ENCODE results near the gene TBX10. TPM values are rescaled to one million over a fixed set of nuclear protein-coding genes. Genes with fewer than 3 reads are reported as not detected.

Gene TBX10
- polyA plus RNA-seq, 4 donors, result 4.3 to 69.4 (median 27.9) TPM

- no peaks in the 10 kb centered on the region for H3K9me3 ChIP-seq (ENCODE audit: control insufficient read depth in 2 of 2, insufficient read depth in 1 of 2, low read depth in 1 of 2, low read length in 1 of 2)
- H3K36me3 ChIP-seq (ENCODE audit: control insufficient read depth in 3 of 3, insufficient read depth in 2 of 3, low read depth in 1 of 3, low read length in 3 of 3), result no peaks in the 10 kb centered on the region
- H3K27me3 ChIP-seq (ENCODE audit: control insufficient read depth in 3 of 3, insufficient read depth in 3 of 3, low read length in 3 of 3), result no peaks in the 10 kb centered on the region
- no peak within 1 kb of the TSS for H3K4me3 ChIP-seq (ENCODE audit: low read depth in 1 of 3, low read length in 3 of 3)
- no peak within 1 kb of the TSS for H3K27ac ChIP-seq (ENCODE audit: low read depth in 1 of 3, low read length in 2 of 3)
- 28 to 60% (median 40%) methylated on average over 8 of the region's 8 CpGs for WGBS, 3 donors
- DNase-seq, result peak; percentile 60 to 63
- no peak for FAIRE-seq
- no peaks in the 10 kb centered on the region for H3K4me1 ChIP-seq (ENCODE audit: control insufficient read depth in 3 of 3, insufficient read depth in 2 of 3, low read depth in 1 of 3, low read length in 2 of 3)
These were observed 34.9 kb upstream of the TBX10 start, which contains the start of gene ALDH3B2 for GRCh38 chr11:67674442-67674871. ALDH3B2 (minus strand) TSS chr11:67674623; CDS start chr11:67666935, 7,688 bp downstream.

GRCh38 chr11:67673902-67674301 is 34.3 kb upstream of the TBX10 start:
- no peaks in the 10 kb centered on the region for H3K9me3 ChIP-seq (ENCODE audit: control insufficient read depth in 2 of 2, insufficient read depth in 1 of 2, low read depth in 1 of 2, low read length in 1 of 2)
- no peaks in the 10 kb centered on the region for H3K4me1 ChIP-seq (ENCODE audit: control insufficient read depth in 3 of 3, insufficient read depth in 2 of 3, low read depth in 1 of 3, low read length in 2 of 3)
- DNase-seq (no peak), FAIRE-seq (no peak)
- 68 to 78% (median 76%) methylated on average over 8 of the region's 8 CpGs for WGBS, 3 donors
- H3K36me3 ChIP-seq (ENCODE audit: control insufficient read depth in 3 of 3, insufficient read depth in 2 of 3, low read depth in 1 of 3, low read length in 3 of 3), result no peaks in the 10 kb centered on the region
- H3K4me3 ChIP-seq (ENCODE audit: low read depth in 1 of 3, low read length in 3 of 3), result no peak overlapping the region
- no peaks in the 10 kb centered on the region for H3K27me3 ChIP-seq (ENCODE audit: control insufficient read depth in 3 of 3, insufficient read depth in 3 of 3, low read length in 3 of 3)
- no peak overlapping the region for H3K27ac ChIP-seq (ENCODE audit: low read depth in 1 of 3, low read length in 2 of 3)

GRCh38 chr11:67673358-67673757 is 33.8 kb upstream of the TBX10 start:
- Histone ChIP-seq H3K36me3 (ENCODE audit: control insufficient read depth in 3 of 3, insufficient read depth in 2 of 3, low read depth in 1 of 3, low read length in 3 of 3) (no peaks in the 10 kb centered on the region), H3K4me1 (ENCODE audit: control insufficient read depth in 3 of 3, insufficient read depth in 2 of 3, low read depth in 1 of 3, low read length in 2 of 3) (no peaks in the 10 kb centered on the region), H3K4me3 (ENCODE audit: low read depth in 1 of 3, low read length in 3 of 3) (no peak overlapping the region), H3K27ac (ENCODE audit: low read depth in 1 of 3, low read length in 2 of 3) (no peak overlapping the region), H3K9me3 (ENCODE audit: control insufficient read depth in 2 of 2, insufficient read depth in 1 of 2, low read depth in 1 of 2, low read length in 1 of 2) (no peaks in the 10 kb centered on the region), H3K27me3 (ENCODE audit: control insufficient read depth in 3 of 3, insufficient read depth in 3 of 3, low read length in 3 of 3) (no peaks in the 10 kb centered on the region)
- no peak for FAIRE-seq
- no peak for DNase-seq
- 85 to 91% (median 90%) methylated on average over 7 of the region's 7 CpGs for WGBS, 3 donors

GRCh38 chr11:67671211-67671520 is 31.6 kb upstream of the TBX10 start:
- Histone ChIP-seq H3K4me3 (ENCODE audit: low read depth in 1 of 3, low read length in 3 of 3) (no peak overlapping the region), H3K27me3 (ENCODE audit: control insufficient read depth in 3 of 3, insufficient read depth in 3 of 3, low read length in 3 of 3) (no peaks in the 10 kb centered on the region), H3K9me3 (ENCODE audit: control insufficient read depth in 2 of 2, insufficient read depth in 1 of 2, low read depth in 1 of 2, low read length in 1 of 2) (no peaks in the 10 kb centered on the region), H3K4me1 (ENCODE audit: control insufficient read depth in 3 of 3, insufficient read depth in 2 of 3, low read depth in 1 of 3, low read length in 2 of 3) (peaks cover 0 to 1% (median 0%) of the 10 kb centered on the region in 3 donors), H3K36me3 (ENCODE audit: control insufficient read depth in 3 of 3, insufficient read depth in 2 of 3, low read depth in 1 of 3, low read length in 3 of 3) (no peaks in the 10 kb centered on the region), H3K27ac (ENCODE audit: low read depth in 1 of 3, low read length in 2 of 3) (no peak overlapping the region)
- FAIRE-seq, result no peak
- no peak for DNase-seq
- WGBS, 3 donors, result 54 to 67% (median 60%) methylated on average over 8 of the region's 8 CpGs

GRCh38 chr11:67670316-67671210 is 31.0 kb upstream of the TBX10 start:
- no peak for DNase-seq
- 74 to 80% (median 78%) methylated on average over 22 to 23 of the region's 23 CpGs for WGBS, 3 donors
- Histone ChIP-seq H3K4me3 (ENCODE audit: low read depth in 1 of 3, low read length in 3 of 3) (no peak overlapping the region), H3K27me3 (ENCODE audit: control insufficient read depth in 3 of 3, insufficient read depth in 3 of 3, low read length in 3 of 3) (no peaks in the 10 kb centered on the region), H3K27ac (ENCODE audit: low read depth in 1 of 3, low read length in 2 of 3) (no peak overlapping the region), H3K9me3 (ENCODE audit: control insufficient read depth in 2 of 2, insufficient read depth in 1 of 2, low read depth in 1 of 2, low read length in 1 of 2) (no peaks in the 10 kb centered on the region), H3K4me1 (ENCODE audit: control insufficient read depth in 3 of 3, insufficient read depth in 2 of 3, low read depth in 1 of 3, low read length in 2 of 3) (peaks cover 0 to 5% (median 0%) of the 10 kb centered on the region in 3 donors), H3K36me3 (ENCODE audit: control insufficient read depth in 3 of 3, insufficient read depth in 2 of 3, low read depth in 1 of 3, low read length in 3 of 3) (no peaks in the 10 kb centered on the region)
- FAIRE-seq, result no peak

- no peak for DNase-seq
- Histone ChIP-seq H3K9me3 (ENCODE audit: control insufficient read depth in 2 of 2, insufficient read depth in 1 of 2, low read depth in 1 of 2, low read length in 1 of 2) (no peaks in the 10 kb centered on the region), H3K36me3 (ENCODE audit: control insufficient read depth in 3 of 3, insufficient read depth in 2 of 3, low read depth in 1 of 3, low read length in 3 of 3) (no peaks in the 10 kb centered on the region), H3K4me3 (ENCODE audit: low read depth in 1 of 3, low read length in 3 of 3) (no peak overlapping the region), H3K27ac (ENCODE audit: low read depth in 1 of 3, low read length in 2 of 3) (no peak overlapping the region), H3K4me1 (ENCODE audit: control insufficient read depth in 3 of 3, insufficient read depth in 2 of 3, low read depth in 1 of 3, low read length in 2 of 3) (peaks cover 0 to 5% (median 0%) of the 10 kb centered on the region in 3 donors), H3K27me3 (ENCODE audit: control insufficient read depth in 3 of 3, insufficient read depth in 3 of 3, low read length in 3 of 3) (no peaks in the 10 kb centered on the region)
- WGBS, 3 donors, result 53 to 71% (median 56%) methylated on average over 5 of the region's 5 CpGs
- no peak for FAIRE-seq
These were observed 28.6 kb upstream of the TBX10 start for GRCh38 chr11:67668192-67668551.

- Histone ChIP-seq H3K27ac (ENCODE audit: low read depth in 1 of 3, low read length in 2 of 3) (no peak overlapping the region), H3K36me3 (ENCODE audit: control insufficient read depth in 3 of 3, insufficient read depth in 2 of 3, low read depth in 1 of 3, low read length in 3 of 3) (no peaks in the 10 kb centered on the region), H3K4me3 (ENCODE audit: low read depth in 1 of 3, low read length in 3 of 3) (no peak overlapping the region), H3K9me3 (ENCODE audit: control insufficient read depth in 2 of 2, insufficient read depth in 1 of 2, low read depth in 1 of 2, low read length in 1 of 2) (no peaks in the 10 kb centered on the region), H3K4me1 (ENCODE audit: control insufficient read depth in 3 of 3, insufficient read depth in 2 of 3, low read depth in 1 of 3, low read length in 2 of 3) (peaks cover 0 to 5% (median 0%) of the 10 kb centered on the region in 3 donors), H3K27me3 (ENCODE audit: control insufficient read depth in 3 of 3, insufficient read depth in 3 of 3, low read length in 3 of 3) (no peaks in the 10 kb centered on the region)
- DNase-seq, result no peak
- WGBS, 3 donors, result 77% methylated on average over 24 to 26 of the region's 26 CpGs
- FAIRE-seq, result no peak
These were observed 28.1 kb upstream of the TBX10 start for GRCh38 chr11:67667490-67668191.

GRCh38 chr11:67666676-67667489 is 27.3 kb upstream of the TBX10 start:
- Histone ChIP-seq H3K27ac (ENCODE audit: low read depth in 1 of 3, low read length in 2 of 3) (no peak overlapping the region), H3K4me3 (ENCODE audit: low read depth in 1 of 3, low read length in 3 of 3) (no peak overlapping the region), H3K36me3 (ENCODE audit: control insufficient read depth in 3 of 3, insufficient read depth in 2 of 3, low read depth in 1 of 3, low read length in 3 of 3) (no peaks in the 10 kb centered on the region), H3K27me3 (ENCODE audit: control insufficient read depth in 3 of 3, insufficient read depth in 3 of 3, low read length in 3 of 3) (no peaks in the 10 kb centered on the region), H3K9me3 (ENCODE audit: control insufficient read depth in 2 of 2, insufficient read depth in 1 of 2, low read depth in 1 of 2, low read length in 1 of 2) (no peaks in the 10 kb centered on the region), H3K4me1 (ENCODE audit: control insufficient read depth in 3 of 3, insufficient read depth in 2 of 3, low read depth in 1 of 3, low read length in 2 of 3) (peaks cover 0 to 5% (median 0%) of the 10 kb centered on the region in 3 donors)
- DNase-seq, result no peak
- WGBS, 3 donors, result 65 to 74% (median 72%) methylated on average over 19 to 20 of the region's 20 CpGs
- no peak for FAIRE-seq
